ENCODE data around the gene WFDC1.

Gene WFDC1

DNA sequence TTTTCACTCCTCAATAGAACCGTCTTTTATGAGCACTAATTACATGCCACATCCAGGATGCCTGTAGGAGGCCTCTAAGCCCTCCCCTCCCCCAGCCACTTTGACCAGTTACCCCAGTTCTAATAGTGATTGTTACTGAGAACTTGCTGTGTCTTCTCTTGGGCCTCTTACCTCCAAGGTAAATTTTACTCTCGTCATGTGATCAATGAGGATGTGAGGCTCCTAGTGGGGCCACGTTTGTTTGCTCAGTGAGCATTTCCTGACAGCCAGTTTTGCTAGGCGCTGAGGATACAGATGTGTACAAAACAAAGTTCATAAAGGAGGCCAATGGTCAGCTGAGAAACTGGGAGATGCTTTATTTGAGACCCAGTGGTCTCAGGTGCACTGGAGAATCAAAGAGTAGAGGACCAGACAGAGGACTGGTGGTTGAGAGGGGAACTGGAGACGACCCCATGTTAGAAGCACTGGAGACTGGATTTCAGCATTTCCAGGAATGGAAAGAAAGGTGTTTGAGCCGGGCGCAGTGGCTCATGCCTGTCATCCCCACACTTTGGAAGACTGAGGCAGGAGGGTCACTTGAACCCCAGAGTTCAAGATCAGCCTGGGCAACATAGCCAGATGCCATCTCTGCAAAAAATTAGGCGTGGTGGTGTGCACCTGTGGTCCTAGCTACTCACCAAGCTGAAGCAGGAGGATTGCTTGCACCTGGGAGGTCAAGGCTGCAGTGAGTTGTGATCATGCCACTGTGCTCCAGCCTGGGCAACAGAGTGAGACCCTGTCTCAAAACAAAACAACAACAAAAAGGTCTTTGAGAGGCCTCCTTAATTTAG is 76.3 kb downstream of the WFDC1 start:
- H3K27ac ChIP-seq: no peak overlapping the region
- H3K4me3 ChIP-seq (ENCODE audit: low read depth, low read length): no peak overlapping the region
- no peaks in the 10 kb centered on the region for H3K36me3 ChIP-seq (ENCODE audit: control insufficient read depth, insufficient read depth, low read length)
- H2AFZ ChIP-seq: no peak overlapping the region
- H3K9ac ChIP-seq: no peak overlapping the region
- H3K9me3 ChIP-seq (ENCODE audit: control insufficient read depth, low read length): no peaks in the 10 kb centered on the region
- TF ChIP-seq, protein P1, sequence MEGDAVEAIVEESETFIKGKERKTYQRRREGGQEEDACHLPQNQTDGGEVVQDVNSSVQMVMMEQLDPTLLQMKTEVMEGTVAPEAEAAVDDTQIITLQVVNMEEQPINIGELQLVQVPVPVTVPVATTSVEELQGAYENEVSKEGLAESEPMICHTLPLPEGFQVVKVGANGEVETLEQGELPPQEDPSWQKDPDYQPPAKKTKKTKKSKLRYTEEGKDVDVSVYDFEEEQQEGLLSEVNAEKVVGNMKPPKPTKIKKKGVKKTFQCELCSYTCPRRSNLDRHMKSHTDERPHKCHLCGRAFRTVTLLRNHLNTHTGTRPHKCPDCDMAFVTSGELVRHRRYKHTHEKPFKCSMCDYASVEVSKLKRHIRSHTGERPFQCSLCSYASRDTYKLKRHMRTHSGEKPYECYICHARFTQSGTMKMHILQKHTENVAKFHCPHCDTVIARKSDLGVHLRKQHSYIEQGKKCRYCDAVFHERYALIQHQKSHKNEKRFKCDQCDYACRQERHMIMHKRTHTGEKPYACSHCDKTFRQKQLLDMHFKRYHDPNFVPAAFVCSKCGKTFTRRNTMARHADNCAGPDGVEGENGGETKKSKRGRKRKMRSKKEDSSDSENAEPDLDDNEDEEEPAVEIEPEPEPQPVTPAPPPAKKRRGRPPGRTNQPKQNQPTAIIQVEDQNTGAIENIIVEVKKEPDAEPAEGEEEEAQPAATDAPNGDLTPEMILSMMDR (IDR thresholded peaks at IDR 0.05): no peak
- H3K27me3 ChIP-seq (ENCODE audit: control insufficient read depth, insufficient read depth, low read length): no peaks in the 10 kb centered on the region
- no peaks in the 10 kb centered on the region for H3K4me1 ChIP-seq
- no peak overlapping the region for H3K4me2 ChIP-seq (ENCODE audit: low read length)
- H3K79me2 ChIP-seq: no peaks in the 10 kb centered on the region

DNA sequence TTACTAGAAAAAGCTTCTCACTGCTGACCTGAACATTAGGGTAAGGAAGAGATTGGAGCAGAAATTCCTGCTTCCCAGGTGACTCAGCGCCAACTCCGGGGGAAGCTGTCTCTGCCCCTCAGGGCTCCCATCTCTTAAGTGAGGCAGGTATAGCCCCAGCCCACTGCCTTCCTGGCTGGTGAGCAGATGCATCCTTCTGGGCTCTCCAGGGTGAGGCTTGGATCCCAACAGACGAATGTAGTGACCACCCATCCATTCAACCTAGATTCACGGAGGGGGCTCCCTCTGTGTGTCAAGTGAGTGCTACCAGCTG is 76.8 kb downstream of the WFDC1 start:
- no peaks in the 10 kb centered on the region for H3K79me2 ChIP-seq
- H3K9me3 ChIP-seq (ENCODE audit: control insufficient read depth, low read length): no peaks in the 10 kb centered on the region
- no peaks in the 10 kb centered on the region for H3K27me3 ChIP-seq (ENCODE audit: control insufficient read depth, insufficient read depth, low read length)
- no peak overlapping the region for H3K27ac ChIP-seq
- no peak overlapping the region for H3K4me2 ChIP-seq (ENCODE audit: low read length)
- H3K4me1 ChIP-seq: no peaks in the 10 kb centered on the region
- H3K36me3 ChIP-seq (ENCODE audit: control insufficient read depth, insufficient read depth, low read length): no peaks in the 10 kb centered on the region
- TF ChIP-seq, protein P1 (IDR thresholded peaks at IDR 0.05): no peak
- no peak overlapping the region for H3K4me3 ChIP-seq (ENCODE audit: low read depth, low read length)
- H2AFZ ChIP-seq: no peak overlapping the region
- H3K9ac ChIP-seq: no peak overlapping the region

DNA sequence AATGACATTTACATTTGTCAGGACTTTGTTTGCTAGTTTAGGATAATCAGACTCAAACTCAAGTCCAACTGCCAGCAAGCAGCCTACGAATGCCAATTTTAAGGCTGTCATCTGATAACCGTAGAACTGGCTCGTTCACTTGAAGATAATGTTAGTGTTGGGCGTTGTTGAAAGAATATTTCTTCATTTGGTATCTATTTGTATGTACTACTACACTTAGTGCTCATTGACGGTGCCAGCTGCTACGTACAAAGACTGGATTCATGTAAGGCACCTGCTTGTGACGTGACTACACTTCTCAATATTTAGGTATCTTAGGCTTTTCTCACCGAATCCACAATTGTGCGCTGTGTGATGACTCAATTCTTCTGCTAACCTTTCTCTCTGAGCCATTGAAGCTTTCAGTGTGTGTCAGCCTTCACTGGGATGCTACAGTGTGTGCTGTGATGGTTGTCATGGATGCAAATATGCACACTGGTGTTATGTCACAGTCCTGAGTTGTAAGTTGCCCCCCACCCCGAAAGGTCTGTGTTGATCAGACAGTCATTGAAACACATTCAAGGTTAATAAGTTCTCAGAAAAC is 79.3 kb downstream of the WFDC1 start:
- Histone ChIP-seq H3K4me2 (ENCODE audit: low read length) (no peak overlapping the region), H3K36me3 (ENCODE audit: control insufficient read depth, insufficient read depth, low read length) (no peaks in the 10 kb centered on the region), H3K79me2 (no peaks in the 10 kb centered on the region), H2AFZ (no peak overlapping the region), H3K4me3 (ENCODE audit: low read depth, low read length) (no peak overlapping the region), H3K9ac (no peak overlapping the region), H3K4me1 (no peaks in the 10 kb centered on the region), H3K27ac (no peak overlapping the region), H3K9me3 (ENCODE audit: control insufficient read depth, low read length) (no peaks in the 10 kb centered on the region), H3K27me3 (ENCODE audit: control insufficient read depth, insufficient read depth, low read length) (no peaks in the 10 kb centered on the region)
- TF ChIP-seq, protein P1 (IDR thresholded peaks at IDR 0.05): no peak

DNA sequence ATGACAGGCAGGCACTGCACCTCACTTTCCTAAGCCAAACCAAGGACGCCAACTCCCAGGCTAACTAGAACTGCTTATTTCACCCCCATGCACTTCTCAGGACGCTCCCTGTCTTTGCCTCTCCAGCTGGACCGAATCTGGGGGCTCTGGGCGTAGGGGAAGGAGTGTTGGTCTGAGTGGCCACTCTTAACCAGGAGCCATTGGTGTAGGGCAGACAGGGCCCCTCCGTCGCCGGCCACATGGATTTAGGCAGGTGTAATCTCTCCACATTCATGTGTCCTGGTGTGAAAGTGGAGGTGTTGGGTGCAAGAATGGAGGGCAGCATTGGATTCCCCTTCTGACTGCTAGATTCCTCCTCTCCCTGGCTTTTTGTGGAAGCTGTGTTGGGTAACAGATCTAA is 83.4 kb downstream of the WFDC1 start:
- no peak overlapping the region for H2AFZ ChIP-seq
- H3K36me3 ChIP-seq (ENCODE audit: control insufficient read depth, insufficient read depth, low read length): no peaks in the 10 kb centered on the region
- no peak overlapping the region for H3K4me2 ChIP-seq (ENCODE audit: low read length)
- H3K79me2 ChIP-seq: no peaks in the 10 kb centered on the region
- no peaks in the 10 kb centered on the region for H3K27me3 ChIP-seq (ENCODE audit: control insufficient read depth, insufficient read depth, low read length)
- no peak overlapping the region for H3K27ac ChIP-seq
- no peak overlapping the region for H3K9ac ChIP-seq
- H3K4me1 ChIP-seq: peaks cover 7% of the 10 kb centered on the region
- no peaks in the 10 kb centered on the region for H3K9me3 ChIP-seq (ENCODE audit: control insufficient read depth, low read length)
- H3K4me3 ChIP-seq (ENCODE audit: low read depth, low read length): no peak overlapping the region
- TF ChIP-seq, protein P1 (IDR thresholded peaks at IDR 0.05): no peak

DNA sequence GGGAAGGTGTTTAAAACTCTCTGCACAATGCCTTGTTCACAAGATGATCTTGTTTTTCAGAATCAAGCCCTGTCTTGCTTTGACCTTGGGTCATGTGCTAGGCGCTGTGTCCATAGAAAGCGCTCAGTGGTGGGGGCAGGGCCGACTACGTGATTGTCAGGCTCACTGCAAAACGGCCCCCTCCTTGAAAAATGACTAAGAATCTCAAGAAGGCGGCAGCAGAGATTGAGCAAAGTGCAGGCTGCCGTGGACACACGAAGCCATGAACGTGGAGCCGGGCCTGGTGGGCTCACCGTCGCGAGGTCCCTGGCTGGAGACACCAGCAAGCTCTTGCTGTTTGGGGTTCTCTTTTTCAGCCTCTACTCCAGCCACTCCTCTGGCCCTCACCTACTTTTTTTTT is 83.9 kb downstream of the WFDC1 start:
- Histone ChIP-seq H3K36me3 (ENCODE audit: control insufficient read depth, insufficient read depth, low read length) (no peaks in the 10 kb centered on the region), H3K9me3 (ENCODE audit: control insufficient read depth, low read length) (no peaks in the 10 kb centered on the region)
- TF ChIP-seq, protein P1 (IDR thresholded peaks at IDR 0.05): no peak

More for the DNA sequence above, 83.9 kb downstream of the WFDC1 start:
- Histone ChIP-seq H3K79me2 (no peaks in the 10 kb centered on the region), H3K4me1 (peaks cover 7% of the 10 kb centered on the region), H3K27ac (no peak overlapping the region), H3K4me3 (ENCODE audit: low read depth, low read length) (no peak overlapping the region), H3K9ac (no peak overlapping the region), H2AFZ (no peak overlapping the region), H3K27me3 (ENCODE audit: control insufficient read depth, insufficient read depth, low read length) (no peaks in the 10 kb centered on the region), H3K4me2 (ENCODE audit: low read length) (no peak overlapping the region)

Data from parathyroid adenoma (tissue), 2 donors.